Ishikawa (cell line): ENCODE measurements around the gene DCTN1.

Source experiments
- CREB1 ChIP-seq: IDR thresholded peaks from 2 replicates; pipeline ENCODE4 v1.6.1; 2012; ENCODE audit warnings: low read depth
- EGR1 ChIP-seq: IDR thresholded peaks from 2 replicates; pipeline ENCODE4 v1.6.1; 2012
- FOXM1 ChIP-seq: IDR thresholded peaks from 2 replicates; pipeline ENCODE4 v1.6.1; 2012; ENCODE audit warnings: low read depth, borderline replicate concordance
- MAX ChIP-seq: IDR thresholded peaks from 2 replicates; pipeline ENCODE4 v1.6.1; 2012
- NFIC ChIP-seq: IDR thresholded peaks from 2 replicates; pipeline ENCODE4 v1.6.1; 2012

DNA sequence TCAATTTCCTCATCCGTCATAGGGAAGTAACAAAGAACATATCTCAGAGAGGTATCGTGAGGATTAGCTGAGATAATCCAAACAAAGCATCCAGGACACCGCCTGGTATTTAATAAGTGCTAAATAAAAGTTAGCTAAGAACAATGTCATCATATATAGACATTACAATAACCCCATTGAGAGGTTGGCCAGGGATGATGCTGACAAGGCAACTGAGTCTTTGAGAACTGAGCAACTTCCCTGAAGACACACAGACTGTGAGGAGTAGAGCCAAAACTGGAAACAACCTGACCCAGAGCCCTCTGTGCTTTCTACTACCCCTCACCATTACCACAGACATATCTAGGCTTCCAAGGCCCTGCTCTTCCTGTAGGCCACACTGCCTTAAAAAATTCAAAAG lies 1.6 kb upstream of the DCTN1 start:
- TF ChIP-seq MAX (no peak), NFIC (no peak), EGR1 (no peak), FOXM1 (no peak), CREB1 (no peak)
